SK-N-SH treated with all-trans-retinoic acid at 6 μM for 48 hours (cell line): ENCODE results near the gene DSEL.

ENCODE experiments used
- ATAC-seq: fragments of 200-7000 bp; cut with Tn5 transposase; 3 replicates; pipeline ENCODE4 v1.9.1; 2020; ENCODE audit warnings: mild to moderate bottlenecking, moderate library complexity
- ARNTL ChIP-seq: fragments of 450-650 bp; formaldehyde crosslinking; IDR thresholded peaks from 2 replicates; pipeline ENCODE4 v1.5.0; 2020; ENCODE audit warnings: low read depth, mild to moderate bottlenecking, moderate library complexity, borderline replicate concordance
- BACH2 ChIP-seq: fragments of 250-450 bp; sonication (Bioruptor Pico); IDR thresholded peaks from 2 replicates; pipeline ENCODE4 v1.9.0; 2021; ENCODE audit warnings: mild to moderate bottlenecking, borderline replicate concordance
- ISL1 ChIP-seq: fragments of 250-450 bp; sonication (Bioruptor Pico); IDR thresholded peaks from 2 replicates; pipeline ENCODE4 v2.1.2; 2022; ENCODE audit warnings: mild to moderate bottlenecking, moderate library complexity
- OSR1 ChIP-seq: fragments of 250-450 bp; sonication (Bioruptor Pico); IDR thresholded peaks from 2 replicates; pipeline ENCODE4 v1.8.0; 2022; ENCODE audit warnings: moderate library complexity, mild to moderate bottlenecking, inconsistent platforms
- PATZ1 ChIP-seq: fragments of 250-450 bp; sonication (Bioruptor Pico); IDR thresholded peaks from 2 replicates; pipeline ENCODE4 v1.8.0; 2020; ENCODE audit warnings: mild to moderate bottlenecking, moderate library complexity, borderline replicate concordance
- TOX ChIP-seq: fragments of 250-450 bp; sonication (Bioruptor Pico); IDR thresholded peaks from 2 replicates; pipeline ENCODE4 v1.8.0; 2021; ENCODE audit warnings: mild to moderate bottlenecking, moderate library complexity, borderline replicate concordance
- ZC3H10 ChIP-seq: fragments of 250-450 bp; sonication (Bioruptor Pico); IDR thresholded peaks from 2 replicates; pipeline ENCODE4 v1.5.1; 2021; ENCODE audit warnings: mild to moderate bottlenecking, moderate library complexity
- ZNF565 ChIP-seq: fragments of 450-650 bp; formaldehyde crosslinking; conservative IDR thresholded peaks from 2 replicates; pipeline ENCODE4 v1.5.0; 2020; ENCODE audit warnings: low read depth, mild to moderate bottlenecking, moderate library complexity

DSEL gene

GRCh38 chr18:67464499-67464898 lies 52.0 kb downstream of the DSEL start:
- no peak for ATAC-seq
- no peak for TF ChIP-seq ZC3H10 (CRISPR knock-in tag)
- TF ChIP-seq ARNTL (CRISPR knock-in tag), result no peak
- no peak for TF ChIP-seq ISL1 (CRISPR knock-in tag)
- TF ChIP-seq ZNF565, result no peak
- no peak for TF ChIP-seq OSR1 (CRISPR knock-in tag)

DNA sequence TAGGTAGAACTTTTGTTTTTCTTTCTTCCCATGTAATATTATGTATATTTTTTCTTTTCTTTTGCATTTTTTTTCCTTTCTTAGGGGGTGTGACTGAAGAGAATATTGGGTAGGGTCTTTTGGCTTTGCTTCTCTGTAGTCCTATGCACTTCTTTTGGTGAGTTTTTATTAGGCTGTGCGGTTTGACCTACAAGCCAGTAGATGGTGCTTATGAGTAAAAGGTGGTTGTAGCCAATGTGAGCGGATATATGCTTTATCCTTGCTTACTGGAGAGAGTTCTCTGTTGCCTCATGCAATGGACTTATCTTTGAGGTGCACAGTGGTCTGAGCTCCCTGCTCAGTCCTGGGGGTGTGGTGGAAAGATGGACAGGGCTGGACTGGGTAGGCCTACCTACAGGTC lies 52.7 kb downstream of the DSEL start:
- TF ChIP-seq TOX (no peak), ZNF565 (no peak)
- no peak for ATAC-seq

GRCh38 chr18:67456711-67457110 lies 59.8 kb downstream of the DSEL start:
- TF ChIP-seq BACH2 (CRISPR knock-in tag) (no peak), PATZ1 (no peak), ZNF565 (no peak), ISL1 (CRISPR knock-in tag) (no peak), TOX (no peak)
- ATAC-seq, result no peak
